GM23338 (cell line): ENCODE results near the gene DOCK4. TPM values are rescaled to one million over a fixed set of nuclear protein-coding genes. Genes with fewer than 3 reads are reported as not detected.

ENCODE experiments used
- ATAC-seq: fragments of 200-7000 bp; cut with Tn5 transposase; 3 replicates; pipeline ENCODE4 v1.9.1; 2020
- DNase-seq: peaks from one replicate; pipeline ENCODE4 v3.0.0-alpha.2; 2015; ENCODE audit warnings: low spot score
- H2AFZ ChIP-seq: fragments of 200-600 bp; sonication (generic); 2 replicates; pipeline ENCODE4 v1.8.0; 2016; ENCODE audit warnings: antibody characterized with exemption, mild to moderate bottlenecking, moderate library complexity
- H3F3A ChIP-seq: fragments of 200-600 bp; sonication (generic); replicated peaks from 2 replicates; pipeline ENCODE4 v1.8.0; 2017; ENCODE audit warnings: antibody characterized with exemption, mixed run types, low read depth
- H3K27ac ChIP-seq: fragments of 200-600 bp; sonication (generic); 2 replicates; pipeline ENCODE4 v1.6.1; 2016; ENCODE audit warnings: low read depth
- H3K27me3 ChIP-seq: fragments of 200-600 bp; sonication (generic); 2 replicates; pipeline ENCODE4 v1.8.0; 2016; ENCODE audit warnings: mild to moderate bottlenecking, mixed run types, moderate library complexity; ENCODE audit not compliant: insufficient read depth
- H3K36me3 ChIP-seq: fragments of 200-600 bp; sonication (generic); 2 replicates; pipeline ENCODE4 v1.8.0; 2016; ENCODE audit warnings: mild to moderate bottlenecking; ENCODE audit not compliant: insufficient read depth
- H3K4me1 ChIP-seq: fragments of 200-600 bp; sonication (generic); 2 replicates; pipeline ENCODE4 v1.8.0; 2016; ENCODE audit warnings: mild to moderate bottlenecking, moderate library complexity; ENCODE audit not compliant: insufficient read depth
- H3K4me2 ChIP-seq: fragments of 200-600 bp; sonication (generic); 2 replicates; pipeline ENCODE4 v1.7.1; 2017; ENCODE audit warnings: mixed run types
- H3K4me3 ChIP-seq: fragments of 200-600 bp; sonication (generic); 2 replicates; pipeline ENCODE4 v1.6.1; 2016; ENCODE audit warnings: mixed run types
- H3K79me2 ChIP-seq: fragments of 200-600 bp; sonication (generic); replicated peaks from 2 replicates; pipeline ENCODE4 v1.8.0; 2017; ENCODE audit warnings: mild to moderate bottlenecking; ENCODE audit not compliant: insufficient read depth
- H3K9me2 ChIP-seq: fragments of 200-600 bp; sonication (generic); 2 replicates; pipeline ENCODE4 v1.8.0; 2017; ENCODE audit not compliant: insufficient read depth
- H4K20me1 ChIP-seq: fragments of 200-600 bp; sonication (generic); replicated peaks from 2 replicates; pipeline ENCODE4 v1.8.0; 2017; ENCODE audit warnings: mild to moderate bottlenecking; ENCODE audit not compliant: insufficient read depth
- H3K27ac Mint-ChIP-seq: 2 replicates; pipeline ENCODE4 v1.8.0; 2020; ENCODE audit warnings: inconsistent platforms, mild to moderate bottlenecking, moderate library complexity, mixed read lengths
- H3K27me3 Mint-ChIP-seq: 3 replicates; pipeline ENCODE4 v1.8.0; 2022; ENCODE audit warnings: low read depth, mild to moderate bottlenecking, moderate library complexity, mixed read lengths, inconsistent platforms; ENCODE audit not compliant: insufficient read depth, poor library complexity
- H3K36me3 Mint-ChIP-seq: 3 replicates; pipeline ENCODE4 v1.8.0; 2021; ENCODE audit warnings: low read depth, mild to moderate bottlenecking, inconsistent platforms, moderate library complexity, mixed read lengths
- H3K4me1 Mint-ChIP-seq: 3 replicates; pipeline ENCODE4 v1.8.0; 2020; ENCODE audit warnings: mild to moderate bottlenecking, inconsistent platforms, mixed read lengths
- H3K4me3 Mint-ChIP-seq: 3 replicates; pipeline ENCODE4 v1.8.0; 2021; ENCODE audit warnings: moderate library complexity, mild to moderate bottlenecking, inconsistent platforms, mixed read lengths
- H3K9me3 Mint-ChIP-seq: 3 replicates; pipeline ENCODE4 v1.8.0; 2020; ENCODE audit warnings: moderate library complexity, mild to moderate bottlenecking, inconsistent platforms, mixed read lengths
- CREB1 ChIP-seq: fragments of 250-450 bp; sonication (Bioruptor Pico); IDR thresholded peaks from 2 replicates; pipeline ENCODE4 v1.5.0; 2020; ENCODE audit warnings: low read depth, mild to moderate bottlenecking, moderate library complexity
- CTCF ChIP-seq, 2 experiments: fragments of 200-600 bp in 1 of 2; sonication (generic) in 1 of 2; conservative IDR thresholded peaks; 2 replicates each; pipeline versions ENCODE4 v1.5.1 to v1.6.1; 2016 to 2017; ENCODE audit warnings: antibody characterized with exemption in 2 of 2, low read depth in 2 of 2, mild to moderate bottlenecking in 2 of 2, moderate library complexity in 1 of 2
- ETS1 ChIP-seq: IDR thresholded peaks from 2 replicates; pipeline ENCODE4 v1.6.1; 2016; ENCODE audit warnings: antibody characterized with exemption
- EZH2 ChIP-seq: fragments of 200-600 bp; sonication (generic); IDR thresholded peaks from one replicate; pipeline ENCODE4 v1.8.0; 2017; ENCODE audit warnings: antibody characterized with exemption, mild to moderate bottlenecking, low read depth; ENCODE audit not compliant: unreplicated experiment
- EZH2phosphoT487 ChIP-seq: fragments of 200-600 bp; sonication (generic); IDR thresholded peaks from one replicate; pipeline ENCODE4 v1.8.1; 2018; ENCODE audit warnings: antibody characterized with exemption; ENCODE audit not compliant: unreplicated experiment
- JUNB ChIP-seq: IDR thresholded peaks from one replicate; pipeline ENCODE4 v1.6.1; 2016; ENCODE audit warnings: antibody characterized with exemption; ENCODE audit not compliant: unreplicated experiment
- NANOG ChIP-seq: IDR thresholded peaks from 2 replicates; pipeline ENCODE4 v1.6.1; 2016; ENCODE audit warnings: antibody characterized with exemption, borderline replicate concordance
- POLR2AphosphoS5 ChIP-seq: IDR thresholded peaks from 2 replicates; pipeline ENCODE4 v1.6.1; 2016; ENCODE audit warnings: antibody characterized with exemption, low read depth
- REST ChIP-seq: IDR thresholded peaks from one replicate; pipeline ENCODE4 v1.6.1; 2018; ENCODE audit warnings: antibody characterized with exemption; ENCODE audit not compliant: unreplicated experiment
- STAT1 ChIP-seq: IDR thresholded peaks from one replicate; pipeline ENCODE4 v1.6.1; 2016; ENCODE audit warnings: antibody characterized with exemption; ENCODE audit not compliant: unreplicated experiment
- ZNF114 ChIP-seq: fragments of 250-450 bp; sonication (Bioruptor Pico); IDR thresholded peaks from 2 replicates; pipeline ENCODE4 v1.5.0; 2020; ENCODE audit warnings: mild to moderate bottlenecking, moderate library complexity
- ZNF331 ChIP-seq: fragments of 250-450 bp; sonication (Bioruptor Pico); IDR thresholded peaks from 2 replicates; pipeline ENCODE4 v1.5.0; 2020; ENCODE audit warnings: low read depth, mild to moderate bottlenecking, moderate library complexity
- ZNF462 ChIP-seq: fragments of 250-450 bp; sonication (Bioruptor Pico); IDR thresholded peaks from 2 replicates; pipeline ENCODE4 v1.5.0; 2020; ENCODE audit warnings: mild to moderate bottlenecking, moderate library complexity
- polyA plus RNA-seq: library from polyadenylated mRNA; unstranded; fragments of >200 nt; fragmentation: Nextera tagmentation; extraction: Ambion mirVana; gene quantifications from 2 replicates; pipeline ENCODE4 v1.2.1, GENCODE V29; 2016
- total RNA-seq: library from RNA; depleted of rRNA; stranded (reverse); fragments of >200 nt; shearing (Covaris generic); gene quantifications from 2 replicates; pipeline ENCODE4 v1.2.3, GENCODE V29; 2014

Gene DOCK4
- total and polyA plus RNA-seq, 2 experiments from 2014 or later = 6.3 to 33.8 TPM

GRCh38 chr7:112115880-112116279 lies 90.3 kb downstream of the DOCK4 start:
- Mint-ChIP-seq H3K36me3 (no peaks in the 10 kb centered on the region), H3K4me3 (no peak overlapping the region), H3K9me3 (no peaks in the 10 kb centered on the region; the same call in 2 of the 3 replicates), H3K27ac (no peak overlapping the region), H3K27me3 (peaks cover 6% of the 10 kb centered on the region), H3K4me1 (peaks cover 14% of the 10 kb centered on the region)
- H2AFZ ChIP-seq = no peak overlapping the region
- no peak for ATAC-seq
- no peak overlapping the region for H3K4me3 ChIP-seq
- no peak overlapping the region for H3K27ac ChIP-seq
- no peaks in the 10 kb centered on the region; the same call in 1 of the 2 replicates for H3K4me1 ChIP-seq
- no peak for TF ChIP-seq ETS1
- no peak for TF ChIP-seq POLR2AphosphoS5
- TF ChIP-seq JUNB = no peak
- no peak for TF ChIP-seq CTCF (conservative IDR thresholded peaks at IDR 0.05; ENCODE audit: low read depth in 2 of 2)
- no peak for TF ChIP-seq REST
- no peak for TF ChIP-seq ZNF114 (CRISPR knock-in tag)
- no peak for TF ChIP-seq EZH2
- no peak for TF ChIP-seq ZNF462 (CRISPR knock-in tag)
- no peak for TF ChIP-seq NANOG
- TF ChIP-seq EZH2phosphoT487 = no peak
- TF ChIP-seq ZNF331 = no peak
- TF ChIP-seq STAT1 = no peak
- no peak for TF ChIP-seq CREB1 (CRISPR knock-in tag)
- no peak for DNase-seq
- H4K20me1 ChIP-seq = no peaks in the 10 kb centered on the region; the same call in 1 of the 2 replicates
- H3K4me2 ChIP-seq = no peak overlapping the region
- no peaks in the 10 kb centered on the region; the same call in 1 of the 2 replicates for H3K9me2 ChIP-seq
- no peaks in the 10 kb centered on the region for H3F3A ChIP-seq
- H3K79me2 ChIP-seq = peaks cover 61% of the 10 kb centered on the region
- H3K36me3 ChIP-seq = no peaks in the 10 kb centered on the region
- no peaks in the 10 kb centered on the region for H3K27me3 ChIP-seq
